ENCODE data around the gene TNFAIP2. TPM values are rescaled to one million over a fixed set of nuclear protein-coding genes. Genes with fewer than 3 reads are reported as not detected.

The TNFAIP2 gene
- total RNA-seq, 1 donor from 2014 or later: 21.5 TPM

DNA sequence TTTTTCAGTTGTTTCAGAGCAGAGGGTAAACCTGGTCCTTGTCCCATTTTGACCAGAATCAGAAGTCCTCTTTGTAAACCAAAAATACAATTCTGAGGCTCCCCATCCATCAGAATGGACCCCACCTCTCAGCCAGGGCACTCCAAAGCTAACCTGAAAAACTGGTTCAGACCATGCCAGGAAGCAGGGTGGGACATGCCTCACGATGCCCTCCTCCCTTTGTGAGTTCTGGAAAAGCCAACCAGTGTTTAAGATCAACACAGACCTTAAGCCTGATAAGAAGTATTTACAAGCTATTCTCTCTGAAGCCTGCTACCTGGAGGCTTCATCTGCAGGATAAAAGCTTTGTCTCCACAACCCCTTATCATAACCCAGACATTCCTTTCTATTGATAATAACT is 35.4 kb downstream of the TNFAIP2 start:
- peaks cover 3% of the 10 kb centered on the region for H3K9me3 Mint-ChIP-seq
- peaks cover 14% of the 10 kb centered on the region for H3K4me1 Mint-ChIP-seq (ENCODE audit: unreplicated experiment)
- H3K27ac Mint-ChIP-seq: peak overlapping the region; percentile 26
- H3K4me3 Mint-ChIP-seq: no peak overlapping the region
- TF ChIP-seq, protein P1, sequence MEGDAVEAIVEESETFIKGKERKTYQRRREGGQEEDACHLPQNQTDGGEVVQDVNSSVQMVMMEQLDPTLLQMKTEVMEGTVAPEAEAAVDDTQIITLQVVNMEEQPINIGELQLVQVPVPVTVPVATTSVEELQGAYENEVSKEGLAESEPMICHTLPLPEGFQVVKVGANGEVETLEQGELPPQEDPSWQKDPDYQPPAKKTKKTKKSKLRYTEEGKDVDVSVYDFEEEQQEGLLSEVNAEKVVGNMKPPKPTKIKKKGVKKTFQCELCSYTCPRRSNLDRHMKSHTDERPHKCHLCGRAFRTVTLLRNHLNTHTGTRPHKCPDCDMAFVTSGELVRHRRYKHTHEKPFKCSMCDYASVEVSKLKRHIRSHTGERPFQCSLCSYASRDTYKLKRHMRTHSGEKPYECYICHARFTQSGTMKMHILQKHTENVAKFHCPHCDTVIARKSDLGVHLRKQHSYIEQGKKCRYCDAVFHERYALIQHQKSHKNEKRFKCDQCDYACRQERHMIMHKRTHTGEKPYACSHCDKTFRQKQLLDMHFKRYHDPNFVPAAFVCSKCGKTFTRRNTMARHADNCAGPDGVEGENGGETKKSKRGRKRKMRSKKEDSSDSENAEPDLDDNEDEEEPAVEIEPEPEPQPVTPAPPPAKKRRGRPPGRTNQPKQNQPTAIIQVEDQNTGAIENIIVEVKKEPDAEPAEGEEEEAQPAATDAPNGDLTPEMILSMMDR (conservative IDR thresholded peaks at IDR 0.05): no peak
- no peaks in the 10 kb centered on the region for H3K36me3 Mint-ChIP-seq
- DNase-seq (ENCODE audit: extremely low spot score, unreplicated experiment): no peak
- no peaks in the 10 kb centered on the region for H3K27me3 Mint-ChIP-seq

DNA sequence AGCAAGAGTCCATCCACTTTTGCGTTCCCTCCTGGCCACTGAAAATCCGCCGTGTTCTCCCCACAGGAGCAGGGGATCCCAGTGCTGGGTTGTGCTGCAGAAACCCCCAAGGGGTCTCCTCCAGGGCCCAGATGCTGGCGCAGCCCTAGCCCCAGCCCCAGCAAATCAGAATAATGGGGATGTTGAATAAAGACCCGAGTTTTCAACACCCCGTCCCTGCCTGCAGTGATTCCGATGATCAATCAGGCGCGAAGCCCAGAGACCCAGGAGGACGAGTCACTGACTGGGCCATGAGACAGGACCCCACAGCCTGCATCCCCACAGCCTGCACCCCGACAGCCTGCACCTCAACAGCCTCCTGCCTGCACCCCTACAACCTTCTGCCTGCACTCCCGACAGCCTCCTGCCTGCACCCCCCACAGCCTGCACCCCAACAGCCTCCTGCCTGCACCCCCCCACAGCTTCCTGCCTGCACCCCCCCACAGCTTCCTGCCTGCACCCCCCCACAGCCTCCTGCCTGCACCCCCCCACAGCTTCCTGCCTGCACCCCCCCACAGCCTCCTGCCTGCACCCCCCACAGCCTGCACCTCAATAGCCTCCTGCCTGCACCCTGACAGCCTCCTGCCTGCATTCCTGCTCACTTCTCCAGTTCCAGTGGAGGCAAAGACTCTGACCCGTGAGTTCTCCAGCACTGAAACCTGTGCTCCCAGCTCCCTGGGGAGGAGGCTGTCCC is 37.2 kb downstream of the TNFAIP2 start:
- TF ChIP-seq, protein P1 (conservative IDR thresholded peaks at IDR 0.05): no peak
- peak overlapping the region; percentile 74 for H3K27ac Mint-ChIP-seq
- DNase-seq (ENCODE audit: extremely low spot score, unreplicated experiment): no peak
- H3K4me3 Mint-ChIP-seq: peak overlapping the region; percentile 74
- H3K27me3 Mint-ChIP-seq: no peaks in the 10 kb centered on the region
- peaks cover 9% of the 10 kb centered on the region for H3K4me1 Mint-ChIP-seq (ENCODE audit: unreplicated experiment)
- peaks cover 3% of the 10 kb centered on the region for H3K9me3 Mint-ChIP-seq
- no peaks in the 10 kb centered on the region for H3K36me3 Mint-ChIP-seq

DNA sequence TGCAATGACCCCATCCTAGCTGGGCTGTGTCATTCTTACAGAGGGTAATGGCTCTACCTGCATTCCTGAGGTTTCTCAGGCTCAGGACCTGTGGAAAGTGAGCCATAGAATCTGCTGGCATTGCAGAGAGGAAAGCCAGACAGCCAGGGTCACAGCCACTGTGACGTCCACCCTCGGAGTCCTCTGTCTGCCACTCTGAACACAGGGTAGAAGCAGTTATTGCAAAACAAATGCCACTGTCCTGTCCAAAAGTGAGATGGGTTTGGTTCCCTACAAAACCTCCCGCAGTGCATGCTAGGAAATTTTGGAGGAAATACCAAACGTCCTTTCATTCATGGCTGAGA is 37.8 kb downstream of the TNFAIP2 start:
- Mint-ChIP-seq H3K36me3 (no peaks in the 10 kb centered on the region), H3K4me3 (peak overlapping the region; percentile 74), H3K4me1 (ENCODE audit: unreplicated experiment) (peaks cover 9% of the 10 kb centered on the region), H3K9me3 (peaks cover 3% of the 10 kb centered on the region), H3K27me3 (peaks cover under 1% of the 10 kb centered on the region), H3K27ac (peak overlapping the region; percentile 74)
- no peak for DNase-seq (ENCODE audit: extremely low spot score, unreplicated experiment)
- TF ChIP-seq, protein P1 (conservative IDR thresholded peaks at IDR 0.05): no peak

DNA sequence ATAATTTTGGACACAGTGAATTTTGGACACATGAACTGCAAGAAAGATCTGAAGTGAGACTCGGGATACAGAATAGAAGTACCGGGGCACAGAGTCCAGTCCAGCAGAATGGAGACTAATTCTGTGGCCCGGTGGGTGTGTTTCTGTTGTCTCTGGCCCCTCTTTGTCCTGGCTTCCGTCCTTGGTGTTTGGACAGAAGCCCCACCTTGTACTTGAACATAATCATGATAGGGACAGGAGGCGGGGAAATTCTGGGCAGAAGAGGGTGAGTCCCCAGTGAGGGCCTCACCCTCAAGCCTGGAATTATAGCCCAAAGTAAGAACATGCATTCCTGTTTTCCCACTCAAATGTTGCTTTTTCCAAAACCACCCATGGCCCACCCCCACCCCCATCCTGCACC is 39.9 kb downstream of the TNFAIP2 start:
- Mint-ChIP-seq H3K36me3 (no peaks in the 10 kb centered on the region), H3K9me3 (peaks cover 3% of the 10 kb centered on the region), H3K4me1 (ENCODE audit: unreplicated experiment) (peaks cover 5% of the 10 kb centered on the region), H3K27ac (no peak overlapping the region), H3K4me3 (no peak overlapping the region), H3K27me3 (peaks cover 3% of the 10 kb centered on the region)
- DNase-seq (ENCODE audit: extremely low spot score, unreplicated experiment): no peak
- TF ChIP-seq, protein P1 (conservative IDR thresholded peaks at IDR 0.05): no peak

DNA sequence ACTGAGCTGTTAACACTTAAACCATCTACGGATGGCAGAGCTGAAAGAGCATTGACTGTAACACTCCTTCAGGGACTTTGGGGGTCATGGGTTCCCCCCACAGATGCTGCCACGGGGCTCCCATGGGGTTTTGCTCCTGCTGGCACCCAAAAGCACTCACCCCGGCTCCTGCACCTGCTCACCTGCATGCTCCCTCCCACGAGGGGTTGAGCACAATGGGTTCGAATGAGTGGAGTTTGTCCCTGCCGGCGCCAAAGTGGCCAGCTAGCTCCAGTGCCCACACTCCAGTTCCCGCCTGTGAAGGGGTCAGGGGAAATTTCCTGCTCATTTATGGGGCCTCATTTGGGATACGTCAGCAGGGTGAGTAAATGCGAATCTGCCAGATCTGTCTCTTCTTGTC is 40.7 kb downstream of the TNFAIP2 start:
- Mint-ChIP-seq H3K36me3 (no peaks in the 10 kb centered on the region), H3K9me3 (peaks cover 3% of the 10 kb centered on the region), H3K4me1 (ENCODE audit: unreplicated experiment) (peaks cover 5% of the 10 kb centered on the region), H3K27ac (no peak overlapping the region), H3K27me3 (peaks cover 3% of the 10 kb centered on the region), H3K4me3 (no peak overlapping the region)
- TF ChIP-seq, protein P1 (conservative IDR thresholded peaks at IDR 0.05): no peak
- DNase-seq (ENCODE audit: extremely low spot score, unreplicated experiment): no peak
